CD4-positive, alpha-beta T cell (primary cell): ENCODE measurements around the gene GLIS1. TPM values are rescaled to one million over a fixed set of nuclear protein-coding genes. Genes with fewer than 3 reads are reported as not detected.

Experiments
- ATAC-seq: fragments of 200-7000 bp; cut with Tn5 transposase; one replicate; pipeline ENCODE4 v1.10.0; 2022; ENCODE audit warnings: mild to moderate bottlenecking; ENCODE audit not compliant: poor library complexity
- CTCF ChIA-PET: fragments of 350-600 bp; sonication (Branson Sonifier 250); formaldehyde crosslinking; loops from one replicate; lab custom pipeline; 2021; ENCODE audit warnings: antibody characterized with exemption, inconsistent platforms; lab: Charles Lee
- POLR2A ChIA-PET: fragments of 350-600 bp; sonication (Branson Sonifier 250); formaldehyde crosslinking; loops from one replicate; lab custom pipeline; 2021; ENCODE audit warnings: antibody characterized with exemption, inconsistent platforms; lab: Charles Lee
- DNase-seq, 14 experiments: peaks; one replicate each; pipeline ENCODE4 v3.0.0-alpha.2; 2013 to 2020; ENCODE audit warnings: mixed read lengths in 2 of 14
- H3K27ac ChIP-seq, 2 donors: one replicate each; pipeline versions ENCODE4 v1.5.1 to v1.7.0; 2013; ENCODE audit warnings: low read length in 2 of 2, low read depth in 1 of 2, mild to moderate bottlenecking in 1 of 2
- H3K27me3 ChIP-seq, 2 experiments: 1 replicate in 1 of 2; 2 replicates in 1 of 2; pipeline versions ENCODE4 v1.6.1 to v1.7.0; 2013; ENCODE audit warnings: low read length in 2 of 2, control low read depth in 1 of 2, mild to moderate bottlenecking in 1 of 2, moderate library complexity in 1 of 2; ENCODE audit not compliant: insufficient read depth in 2 of 2, control insufficient read depth in 1 of 2
- H3K36me3 ChIP-seq: one replicate; pipeline ENCODE4 v1.6.1; 2013; ENCODE audit warnings: low read length, control low read depth; ENCODE audit not compliant: insufficient read depth
- H3K4me1 ChIP-seq: one replicate; pipeline ENCODE4 v1.6.1; 2013; ENCODE audit warnings: low read length, control low read depth; ENCODE audit not compliant: insufficient read depth
- H3K4me3 ChIP-seq: one replicate; pipeline ENCODE4 v1.5.1; 2013; ENCODE audit warnings: mild to moderate bottlenecking, low read length, moderate library complexity
- H3K9me3 ChIP-seq, 2 experiments: 1 replicate in 1 of 2; 2 replicates in 1 of 2; pipeline versions ENCODE4 v1.6.1 to v1.7.0; 2013; ENCODE audit warnings: low read length in 2 of 2, mild to moderate bottlenecking in 2 of 2, control low read depth in 1 of 2, moderate library complexity in 1 of 2; ENCODE audit not compliant: control insufficient read depth in 1 of 2, insufficient read depth in 1 of 2
- H3K27ac Mint-ChIP-seq: one replicate; pipeline ENCODE4 v1.8.0; 2020; ENCODE audit warnings: mixed read lengths
- H3K27me3 Mint-ChIP-seq: one replicate; pipeline ENCODE4 v1.8.0; 2021; ENCODE audit warnings: mixed read lengths
- H3K36me3 Mint-ChIP-seq: one replicate; pipeline ENCODE4 v1.8.0; 2021; ENCODE audit warnings: low read depth, mixed read lengths
- H3K4me1 Mint-ChIP-seq: one replicate; pipeline ENCODE4 v1.8.0; 2021; ENCODE audit warnings: low read depth, mixed read lengths
- H3K4me3 Mint-ChIP-seq: one replicate; pipeline ENCODE4 v1.8.0; 2020; ENCODE audit warnings: mild to moderate bottlenecking, mixed read lengths
- H3K9me3 Mint-ChIP-seq: one replicate; pipeline ENCODE4 v1.8.0; 2020; ENCODE audit warnings: mixed read lengths
- CTCF ChIP-seq: fragments of 200-600 bp; IDR thresholded peaks from one replicate; pipeline ENCODE4 v1.8.0; 2022; ENCODE audit warnings: antibody characterized with exemption, mild to moderate bottlenecking
- intact Hi-C, 2 experiments: fragments of 100-400 bp; cut with DNase I in 1 of 2; cut with micrococcal nuclease in 1 of 2; formaldehyde crosslinking; loops; one replicate each; pipeline versions ENCODE4 v1.15.1 to v1.9.0; 2023 to 2025; cut with DNase I, micrococcal nuclease
- total RNA-seq, 174 experiments: library from RNA in 2 of 174; stranded (reverse) in 2 of 174; gene quantifications; one replicate each; pipeline ENCODE4 v1.2.3 and lab custom pipeline; 2021 to 2026

The GLIS1 gene
- total RNA-seq, 2 experiments from 2014 or later, result not detected

DNA sequence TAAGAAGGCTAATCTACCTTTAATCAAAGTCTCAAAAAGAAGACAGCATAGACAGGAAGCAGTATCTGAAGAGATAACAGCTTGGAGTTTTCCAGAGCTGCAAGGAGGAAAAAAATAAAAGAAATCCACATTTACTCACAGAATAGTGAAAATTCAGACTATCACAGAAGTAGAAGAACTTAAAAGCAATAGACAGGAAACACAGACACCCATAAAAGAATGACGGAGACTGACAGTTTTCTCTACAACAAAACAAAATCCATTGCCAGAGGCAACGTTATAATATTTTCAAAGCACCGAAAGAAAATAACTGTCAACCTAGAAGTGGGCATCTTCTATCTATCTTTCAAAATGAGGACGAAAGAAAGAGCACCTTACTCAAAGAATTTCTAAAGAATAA, 175.4 kb downstream of the GLIS1 start:
- peaks cover 18% of the 10 kb centered on the region for H3K27me3 Mint-ChIP-seq
- CTCF ChIA-PET, result no interaction called here

GRCh38 chr1:53562981-53563379, 176.0 kb downstream of the GLIS1 start:
- ChIA-PET CTCF (no interaction called here), POLR2A (no interaction called here)
- TF ChIP-seq CTCF, result no peak
- H3K27ac Mint-ChIP-seq, result no peak overlapping the region
- DNase-seq (peak in 1 of 14 experiments; percentile 5), ATAC-seq (no peak)
- H3K4me1 Mint-ChIP-seq, result peaks cover 22% of the 10 kb centered on the region
- Histone ChIP-seq H3K4me1 (no peaks in the 10 kb centered on the region), H3K4me3 (no peak overlapping the region), H3K27ac (no peak overlapping the region), H3K9me3 (peaks cover 0 to 7% of the 10 kb centered on the region in 2 experiments), H3K27me3 (peaks cover 6% of the 10 kb centered on the region in 2 experiments), H3K36me3 (no peaks in the 10 kb centered on the region)
- no peaks in the 10 kb centered on the region for H3K9me3 Mint-ChIP-seq
- intact Hi-C loops, result no loop called here
- no peaks in the 10 kb centered on the region for H3K36me3 Mint-ChIP-seq
- peaks cover 18% of the 10 kb centered on the region for H3K27me3 Mint-ChIP-seq
- H3K4me3 Mint-ChIP-seq, result no peak overlapping the region

More for the DNA sequence above, 175.4 kb downstream of the GLIS1 start:
- no peaks in the 10 kb centered on the region for H3K36me3 Mint-ChIP-seq
- Histone ChIP-seq H3K36me3 (no peaks in the 10 kb centered on the region), H3K27ac (no peak overlapping the region), H3K27me3 (peaks cover 6 to 9% of the 10 kb centered on the region in 2 experiments), H3K4me3 (no peak overlapping the region), H3K9me3 (peaks cover 0 to 7% of the 10 kb centered on the region in 2 experiments), H3K4me1 (no peaks in the 10 kb centered on the region)
- H3K4me1 Mint-ChIP-seq, result peaks cover 22% of the 10 kb centered on the region
- H3K9me3 Mint-ChIP-seq, result no peaks in the 10 kb centered on the region
- DNase-seq (no peak), ATAC-seq (peak; percentile 55)
- POLR2A ChIA-PET, result no interaction called here
- TF ChIP-seq CTCF, result no peak
- no peak overlapping the region for H3K4me3 Mint-ChIP-seq
- intact Hi-C loops, result no loop called here
- no peak overlapping the region for H3K27ac Mint-ChIP-seq

DNA sequence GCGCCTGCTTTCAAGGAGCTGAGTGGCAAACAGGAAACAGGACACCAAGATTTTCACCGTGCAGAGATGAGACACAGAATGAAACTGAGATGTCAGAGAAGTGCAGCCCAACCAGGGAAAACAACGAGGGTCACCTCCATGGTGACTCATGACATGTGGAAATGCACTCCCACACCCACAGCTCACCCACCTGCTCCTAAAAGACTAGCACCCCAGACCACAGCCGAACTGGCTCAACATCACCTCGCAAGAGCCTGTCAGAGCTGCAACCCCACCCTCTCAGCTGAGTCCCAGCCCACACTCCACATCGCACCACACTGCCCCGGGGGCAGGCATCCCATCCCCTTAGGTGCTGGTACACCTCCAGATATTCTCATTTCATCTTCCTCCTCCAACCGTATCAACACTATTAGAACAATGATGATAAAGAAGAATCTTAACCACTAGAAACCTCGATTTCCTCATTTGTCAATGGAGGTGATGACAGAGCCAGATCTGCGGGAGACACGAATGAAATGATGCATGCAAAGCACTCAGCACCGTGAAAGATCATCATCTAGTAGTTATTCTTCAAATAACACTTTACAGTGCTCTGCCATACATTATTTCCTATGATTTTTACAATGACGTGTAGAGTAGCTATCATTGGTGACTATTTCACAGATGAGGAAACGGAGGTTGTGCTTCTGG, 176.5 kb downstream of the GLIS1 start:
- no peaks in the 10 kb centered on the region for H3K36me3 Mint-ChIP-seq
- no peak for TF ChIP-seq CTCF
- peaks cover 22% of the 10 kb centered on the region for H3K4me1 Mint-ChIP-seq
- DNase-seq (peak in 2 of 14 experiments; percentile 21 to 26), ATAC-seq (peak; percentile 32)
- H3K27ac Mint-ChIP-seq, result peak overlapping the region; percentile 9
- peaks cover 18% of the 10 kb centered on the region for H3K27me3 Mint-ChIP-seq
- intact Hi-C loops, result no loop called here
- H3K36me3 ChIP-seq, result no peaks in the 10 kb centered on the region
- H3K4me1 ChIP-seq, result no peaks in the 10 kb centered on the region
- H3K27me3 ChIP-seq, result peaks cover under 1 to 6% of the 10 kb centered on the region in 2 experiments
- peaks cover 0 to 1% of the 10 kb centered on the region in 2 experiments for H3K9me3 ChIP-seq
- CTCF ChIA-PET, result no interaction called here
- POLR2A ChIA-PET, result no interaction called here
- H3K4me3 ChIP-seq, result no peak overlapping the region
- H3K9me3 Mint-ChIP-seq, result no peaks in the 10 kb centered on the region
- H3K4me3 Mint-ChIP-seq, result peak overlapping the region; percentile 17
- H3K27ac ChIP-seq, result no peak overlapping the region
